Glutamatergic neuron (in vitro differentiated cells): Measurements from ENCODE around the gene SERTM1. TPM values are rescaled to one million over a fixed set of nuclear protein-coding genes. Genes with fewer than 3 reads are reported as not detected.

Source experiments
- total RNA-seq: library from RNA; stranded (reverse); fragmentation: NEBNext Ultra II Directional; extraction: Animal tissue kit (Norgen Biotek cat#: 25700); gene quantifications from one replicate; pipeline ENCODE4 v1.2.1, GENCODE V29; 2021; ENCODE audit not compliant: unreplicated experiment

Gene SERTM1
- total RNA-seq, 1 donor from 2014 or later: 0.88 TPM

Other genes with a start within 250 kb of the SERTM1 start
- 4.3 TPM for gene CCNA1, start 241.5 kb upstream of the SERTM1 start, total RNA-seq
- gene RFXAP, start 145.2 kb downstream of the SERTM1 start, total RNA-seq: 4.8 TPM
- 43.6 TPM for gene SMAD9, start 246.2 kb downstream of the SERTM1 start, total RNA-seq